SK-N-SH (cell line): ENCODE results near the gene IGF2R. TPM values are rescaled to one million over a fixed set of nuclear protein-coding genes. Genes with fewer than 3 reads are reported as not detected.

Experiments used
- CTCF ChIA-PET: fragments of 300-600, 350-600 bp; formaldehyde crosslinking; extraction: SDS; loops from one replicate; lab custom pipeline; 2021; lab: Yijun Ruan, JAX
- POLR2A ChIA-PET: fragments of 350-600 bp; sonication (Branson Sonifier 250); formaldehyde crosslinking; extraction: SDS; loops from one replicate; lab custom pipeline; 2020; ENCODE audit warnings: antibody characterized with exemption, inconsistent platforms; lab: Yijun Ruan, JAX
- DNase-seq: peaks from one replicate; pipeline ENCODE4 v3.0.0; 2012
- H2AFZ ChIP-seq: fragments of 200-600 bp; sonication (generic); 2 replicates; pipeline ENCODE4 v1.8.1; 2016; ENCODE audit warnings: antibody characterized with exemption, mild to moderate bottlenecking, low read depth
- H3F3A ChIP-seq: fragments of 200-600 bp; sonication (generic); replicated peaks from 2 replicates; pipeline ENCODE3; 2016; ENCODE audit warnings: antibody characterized with exemption, mild to moderate bottlenecking; ENCODE audit not compliant: insufficient read depth
- H3K27ac ChIP-seq, 2 experiments: fragments of 200-500 bp in 1 of 2; fragments of 200-600 bp in 1 of 2; sonication (Bioruptor generic) in 1 of 2; sonication (generic), shearing (Covaris generic) in 1 of 2; 2 replicates each; pipeline versions ENCODE4 v1.5.1 to v1.6.1; 2014 to 2016; ENCODE audit warnings: low read depth in 2 of 2, inconsistent platforms in 1 of 2, low read length in 1 of 2, mild to moderate bottlenecking in 1 of 2, mixed read lengths in 1 of 2
- H3K27me3 ChIP-seq: fragments of 200-600 bp; sonication (generic), shearing (Covaris generic); 2 replicates; pipeline ENCODE4 v1.6.1; 2016; ENCODE audit warnings: mixed run types; ENCODE audit not compliant: insufficient read depth
- H3K36me3 ChIP-seq, 2 experiments: fragments of 200-500 bp in 1 of 2; fragments of 200-600 bp in 1 of 2; sonication (Bioruptor generic) in 1 of 2; sonication (generic) in 1 of 2; replicated peaks in 1 of 2; 2 replicates each; pipeline versions ENCODE3 to v1.5.1; 2014 to 2016; ENCODE audit warnings: low read length in 1 of 2, mild to moderate bottlenecking in 1 of 2; ENCODE audit not compliant: insufficient read depth in 2 of 2, control insufficient read depth in 1 of 2
- H3K4me1 ChIP-seq, 2 experiments: fragments of 200-500 bp in 1 of 2; fragments of 200-600 bp in 1 of 2; sonication (Bioruptor generic) in 1 of 2; sonication (generic), shearing (Covaris generic) in 1 of 2; 2 replicates each; pipeline versions ENCODE4 v1.5.1 to v1.6.1; 2014 to 2016; ENCODE audit warnings: low read depth in 1 of 2, low read length in 1 of 2, mixed run types in 1 of 2; ENCODE audit not compliant: insufficient read depth in 2 of 2, control insufficient read depth in 1 of 2
- H3K4me2 ChIP-seq: fragments of 200-600 bp; sonication (generic), shearing (Covaris generic); 2 replicates; pipeline ENCODE4 v1.6.1; 2017; ENCODE audit warnings: mixed run types
- H3K4me3 ChIP-seq, 2 experiments: fragments of 200-500 bp in 1 of 2; fragments of 200-600 bp in 1 of 2; sonication (Bioruptor generic) in 1 of 2; sonication (generic), shearing (Covaris generic) in 1 of 2; 2 replicates each; pipeline versions ENCODE4 v1.5.1 to v1.8.1; 2014 to 2016; ENCODE audit warnings: low read depth in 2 of 2, inconsistent platforms in 1 of 2, low read length in 1 of 2, mild to moderate bottlenecking in 1 of 2, mixed read lengths in 1 of 2, moderate library complexity in 1 of 2
- H3K79me2 ChIP-seq: fragments of 200-600 bp; sonication (generic); 2 replicates; pipeline ENCODE4 v1.8.1; 2017; ENCODE audit warnings: mild to moderate bottlenecking; ENCODE audit not compliant: insufficient read depth
- H3K9ac ChIP-seq: fragments of 200-600 bp; sonication (generic); 2 replicates; pipeline ENCODE4 v1.6.1; 2017; ENCODE audit warnings: mixed run types
- H3K9me2 ChIP-seq: fragments of 200-600 bp; sonication (generic); 2 replicates; pipeline ENCODE4 v1.6.1; 2017; ENCODE audit warnings: mixed run types
- H3K9me3 ChIP-seq: fragments of 200-600 bp; sonication (generic); 2 replicates; pipeline ENCODE4 v1.6.1; 2017; ENCODE audit warnings: mixed run types, mild to moderate bottlenecking, moderate library complexity
- H4K20me1 ChIP-seq: fragments of 200-600 bp; sonication (generic); 2 replicates; pipeline ENCODE4 v1.6.1; 2017; ENCODE audit warnings: mild to moderate bottlenecking, mixed run types; ENCODE audit not compliant: insufficient read depth
- CHD2 ChIP-seq: fragments of 150-350 bp; IDR thresholded peaks from 2 replicates; pipeline ENCODE4 v1.6.1; 2018; ENCODE audit warnings: low read length; ENCODE audit not compliant: partially characterized antibody
- CTCF ChIP-seq: fragments of 200-600 bp; sonication (generic); IDR thresholded peaks from 2 replicates; pipeline ENCODE4 v1.6.1; 2017; ENCODE audit warnings: antibody characterized with exemption, mild to moderate bottlenecking, moderate library complexity
- ELF1 ChIP-seq: IDR thresholded peaks from 2 replicates; pipeline ENCODE4 v1.4.0; 2012
- EP300 ChIP-seq, 2 experiments: IDR thresholded peaks; 2 replicates each; pipeline versions ENCODE4 v1.4.0 to v1.6.1; 2012; ENCODE audit warnings: borderline replicate concordance in 1 of 2, low read depth in 1 of 2, low read length in 1 of 2
- EZH2phosphoT487 ChIP-seq: fragments of 200-600 bp; sonication (generic); IDR thresholded peaks from 2 replicates; pipeline ENCODE4 v1.6.1; 2017; ENCODE audit warnings: low read depth, mixed run types, mild to moderate bottlenecking, antibody characterized with exemption, moderate library complexity, borderline replicate concordance
- FOSL2 ChIP-seq: IDR thresholded peaks from 2 replicates; pipeline ENCODE4 v1.4.0; 2012; ENCODE audit warnings: low read depth, mild to moderate bottlenecking, moderate library complexity, borderline replicate concordance
- GATA2 ChIP-seq: sonication (generic); formaldehyde crosslinking; IDR thresholded peaks from 2 replicates; pipeline ENCODE4 v1.5.0; 2020; ENCODE audit warnings: mild to moderate bottlenecking, missing genetic modification reagents
- JUND ChIP-seq: IDR thresholded peaks from 2 replicates; pipeline ENCODE4 v1.4.0; 2012
- MAX ChIP-seq: IDR thresholded peaks from 2 replicates; pipeline ENCODE4 v1.4.0; 2012; ENCODE audit warnings: low read depth
- MEF2A ChIP-seq: IDR thresholded peaks from 2 replicates; pipeline ENCODE4 v1.4.0; 2012; ENCODE audit warnings: low read depth, borderline replicate concordance
- MXI1 ChIP-seq: IDR thresholded peaks from 2 replicates; pipeline ENCODE4 v1.6.1; 2012; ENCODE audit warnings: mild to moderate bottlenecking, low read depth, low read length, improper control_type of control experiment
- NRF1 ChIP-seq: IDR thresholded peaks from 2 replicates; pipeline ENCODE4 v1.6.1; 2012; ENCODE audit warnings: low read depth, mild to moderate bottlenecking, low read length
- PBX3 ChIP-seq: IDR thresholded peaks from 2 replicates; pipeline ENCODE4; 2012
- POLR2AphosphoS5 ChIP-seq: IDR thresholded peaks from 2 replicates; pipeline ENCODE4 v1.6.1; 2012; ENCODE audit warnings: low read depth, low read length
- RCOR1 ChIP-seq: fragments of 150-350 bp; IDR thresholded peaks from 2 replicates; pipeline ENCODE4 v1.6.1; 2017; ENCODE audit warnings: antibody characterized with exemption, low read length
- REST ChIP-seq: IDR thresholded peaks from 2 replicates; pipeline ENCODE4 v1.6.1; 2012; ENCODE audit warnings: mild to moderate bottlenecking, low read depth, low read length, moderate library complexity
- TAF1 ChIP-seq: IDR thresholded peaks from 2 replicates; pipeline ENCODE4 v1.6.1; 2012; ENCODE audit warnings: low read depth, mild to moderate bottlenecking, low read length, moderate library complexity, borderline replicate concordance
- TCF12 ChIP-seq: IDR thresholded peaks from 2 replicates; pipeline ENCODE4 v1.4.0; 2012
- YY1 ChIP-seq: IDR thresholded peaks from 2 replicates; pipeline ENCODE4 v1.4.0; 2012; ENCODE audit warnings: low read depth, mild to moderate bottlenecking
- ZBTB33 ChIP-seq: IDR thresholded peaks from 2 replicates; pipeline ENCODE4 v1.4.0; 2012; ENCODE audit warnings: low read depth, borderline replicate concordance
- WGBS: methylation state at CpG from one replicate; pipeline ENCODE4 v1.1.6; 2017; ENCODE audit warnings: low lambda C conversion rate; 5-methylcytosine and 5-hydroxymethylcytosine counted together
- polyA plus RNA-seq, 3 experiments: library from polyadenylated mRNA; depleted of rRNA; stranded (reverse); fragments of >200 nt; gene quantifications; 2 replicates each; pipeline ENCODE4 v1.2.3, GENCODE V29; 2012

IGF2R gene
- polyA plus RNA-seq, 1 of the 3 experiments (the other 2 are of a cell fraction): 45.0 TPM

GRCh38 chr6:160069459-160069858 lies 100.6 kb downstream of the IGF2R start:
- no peak overlapping the region for H3K9ac ChIP-seq
- no peaks in the 10 kb centered on the region for H3F3A ChIP-seq
- WGBS: 88% methylated on average over 7 of the region's 7 CpGs
- no peaks in the 10 kb centered on the region for H3K4me1 ChIP-seq
- no peak for DNase-seq
- H2AFZ ChIP-seq: no peak overlapping the region
- H4K20me1 ChIP-seq: no peaks in the 10 kb centered on the region
- H3K36me3 ChIP-seq: peaks cover 22 to 82% of the 10 kb centered on the region in 2 experiments
- H3K9me3 ChIP-seq: no peaks in the 10 kb centered on the region
- H3K27me3 ChIP-seq: no peaks in the 10 kb centered on the region
- H3K27ac ChIP-seq: no peak overlapping the region
- no peaks in the 10 kb centered on the region for H3K79me2 ChIP-seq
- no peak overlapping the region for H3K4me3 ChIP-seq
- TF ChIP-seq NRF1 (no peak), PBX3 (no peak)
- no peak overlapping the region for H3K4me2 ChIP-seq
- no peaks in the 10 kb centered on the region for H3K9me2 ChIP-seq
- POLR2A ChIA-PET: no interaction called here
- CTCF ChIA-PET: interaction anchor here (0.9 to 1.6 kb wide), 2 partner anchors 19 to 28 kb away, joined by 3 to 4 read pairs; no protein-coding TSS in a partner anchor

- no peaks in the 10 kb centered on the region for H3K79me2 ChIP-seq
- no peak for TF ChIP-seq JUND
- no peak for TF ChIP-seq CTCF
- TF ChIP-seq ZBTB33: no peak
- TF ChIP-seq FOSL2: no peak
- TF ChIP-seq ELF1: no peak
- no peak for TF ChIP-seq MXI1
- TF ChIP-seq CHD2: no peak
- no peak for TF ChIP-seq RCOR1
- TF ChIP-seq EZH2phosphoT487: no peak
- TF ChIP-seq REST: no peak
- TF ChIP-seq YY1: no peak
- no peak for TF ChIP-seq POLR2AphosphoS5
- no peak for TF ChIP-seq TCF12
- TF ChIP-seq TAF1: no peak
- TF ChIP-seq MEF2A: no peak
- no peak for TF ChIP-seq GATA2 (CRISPR knock-in tag)
- TF ChIP-seq MAX: no peak
- TF ChIP-seq EP300 (IDR thresholded peaks at IDR 0.05; ENCODE audit: borderline replicate concordance in 1 of 2, low read depth in 1 of 2, low read length in 1 of 2): no peak
- TF ChIP-seq, all 33 proteins: peak for 0
- Histone ChIP-seq H3K27ac (no peak overlapping the region), H3K9me3 (no peaks in the 10 kb centered on the region), H3K9ac (no peak overlapping the region), H3K36me3 (peaks cover 21 to 82% of the 10 kb centered on the region in 2 experiments), H3K9me2 (no peaks in the 10 kb centered on the region), H3K27me3 (no peaks in the 10 kb centered on the region), H2AFZ (no peak overlapping the region), H3F3A (no peaks in the 10 kb centered on the region), H3K4me2 (no peak overlapping the region), H4K20me1 (no peaks in the 10 kb centered on the region), H3K4me3 (no peak overlapping the region), H3K4me1 (no peaks in the 10 kb centered on the region)
- POLR2A ChIA-PET: no interaction called here
- WGBS: 94% methylated on average over 11 of the region's 11 CpGs
- no peak for DNase-seq
- CTCF ChIA-PET: interaction anchor here (1.6 kb wide), 1 partner anchor 27 kb away, joined by 4 read pairs; no protein-coding TSS in a partner anchor
Measured at GRCh38 chr6:160070427-160070826, 101.5 kb downstream of the IGF2R start.
